HG03432 (cell line): ENCODE results near the gene RASGRP3.

ENCODE experiments used
- ATAC-seq: cut with Tn5 transposase; IDR thresholded peaks from one replicate; pipeline ENCODE4 v1.9.1; 2021; ENCODE audit warnings: mild to moderate bottlenecking, moderate library complexity; ENCODE audit not compliant: unreplicated experiment

RASGRP3 gene

DNA sequence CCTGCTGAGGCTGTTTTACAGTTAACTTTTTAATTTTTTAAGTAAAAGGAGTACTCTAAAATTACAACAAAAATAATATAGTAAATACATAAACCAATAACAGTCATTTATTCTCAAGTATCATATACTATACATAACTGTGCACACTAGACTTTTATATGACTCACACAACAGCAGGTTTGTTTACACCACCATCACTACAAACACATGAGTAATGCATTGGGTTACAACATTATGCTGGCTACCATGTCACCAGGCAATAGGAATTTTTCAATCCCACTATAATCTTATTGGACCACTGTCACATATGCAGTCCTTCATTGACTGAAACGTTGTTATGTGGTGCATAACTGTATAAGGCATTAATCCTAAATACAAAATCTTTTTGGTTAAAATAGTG, 42.5 kb downstream of the RASGRP3 start:
- no peak for ATAC-seq

DNA sequence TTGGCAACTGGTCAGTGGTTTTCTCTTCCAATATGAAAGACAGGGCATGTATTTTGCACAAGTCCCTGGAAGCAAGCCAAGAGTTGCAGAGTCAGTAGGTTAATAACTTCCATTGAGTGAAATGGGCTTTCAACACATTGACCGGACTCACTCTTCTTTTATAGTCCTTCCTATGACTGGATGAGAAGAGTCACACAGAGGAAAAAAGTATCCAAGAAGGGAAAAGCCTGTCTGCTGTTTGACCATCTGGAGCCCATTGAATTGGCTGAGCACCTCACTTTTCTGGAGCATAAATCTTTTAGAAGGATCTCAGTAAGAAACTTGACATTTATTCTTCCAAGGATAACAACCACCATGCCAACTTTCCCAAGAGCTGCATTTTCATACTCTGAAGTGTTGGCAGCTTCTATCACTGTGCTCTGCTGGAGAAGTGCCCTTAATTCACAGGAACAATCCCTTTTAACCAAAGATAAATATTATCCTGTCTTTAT, 45.4 kb downstream of the RASGRP3 start:
- no peak for ATAC-seq

DNA sequence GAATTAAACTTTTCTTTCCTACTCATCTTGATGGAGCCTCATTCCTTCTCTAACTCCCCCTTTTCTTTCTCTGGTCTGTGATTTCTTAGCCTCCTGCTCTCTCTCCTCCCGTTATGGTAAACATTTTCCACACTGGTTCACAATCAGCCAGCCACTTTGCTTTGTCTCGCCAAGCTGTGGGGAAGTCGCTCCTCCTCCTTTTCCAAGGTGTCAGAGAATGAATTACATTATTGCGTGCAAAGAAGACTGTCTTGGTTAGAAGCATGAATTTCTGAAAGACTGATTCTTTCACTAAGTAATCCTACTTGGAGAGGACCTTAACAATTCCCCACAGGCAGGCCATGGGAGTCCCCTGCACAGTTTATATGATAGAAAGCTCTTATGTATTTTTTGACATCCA, 46.1 kb downstream of the RASGRP3 start:
- no peak for ATAC-seq

DNA sequence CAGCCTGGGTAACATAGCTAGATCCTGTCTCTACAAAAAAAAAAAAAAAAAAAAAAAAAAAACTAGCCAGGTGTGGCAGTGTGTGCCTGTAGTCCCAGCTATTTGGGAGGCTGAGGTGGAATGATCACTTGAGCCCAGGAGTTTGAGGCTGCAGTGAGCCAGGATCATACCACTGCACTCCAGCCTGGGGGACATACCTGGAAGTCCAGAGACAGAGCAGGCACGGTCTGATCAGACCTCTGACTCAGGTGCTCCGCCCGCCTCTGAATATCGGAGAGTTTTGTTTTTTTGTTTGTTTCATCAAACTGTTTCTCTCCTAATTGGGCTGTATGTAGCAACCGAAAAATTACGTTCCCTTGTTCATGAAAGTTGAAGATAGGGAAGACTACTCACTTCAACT, 49.2 kb downstream of the RASGRP3 start:
- no peak for ATAC-seq

DNA sequence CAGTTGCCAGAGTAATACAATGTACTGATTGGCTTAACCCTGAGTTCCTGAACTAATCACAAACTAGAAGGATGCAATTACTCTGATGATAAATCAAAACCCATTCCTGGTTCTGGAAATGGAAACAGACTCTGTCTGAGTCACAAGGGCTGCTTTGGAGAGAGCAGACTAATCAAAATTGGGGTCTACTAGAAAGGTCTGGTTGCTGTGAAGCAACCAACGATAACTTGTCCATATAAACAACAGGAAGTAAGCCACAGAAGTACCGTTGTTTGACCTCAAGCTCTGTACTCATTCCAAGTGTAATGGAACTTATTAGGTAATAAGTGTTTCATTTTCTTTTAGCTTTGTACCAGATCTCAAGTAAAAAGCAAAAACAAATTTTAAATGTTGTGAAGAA, 49.7 kb downstream of the RASGRP3 start:
- no peak for ATAC-seq

DNA sequence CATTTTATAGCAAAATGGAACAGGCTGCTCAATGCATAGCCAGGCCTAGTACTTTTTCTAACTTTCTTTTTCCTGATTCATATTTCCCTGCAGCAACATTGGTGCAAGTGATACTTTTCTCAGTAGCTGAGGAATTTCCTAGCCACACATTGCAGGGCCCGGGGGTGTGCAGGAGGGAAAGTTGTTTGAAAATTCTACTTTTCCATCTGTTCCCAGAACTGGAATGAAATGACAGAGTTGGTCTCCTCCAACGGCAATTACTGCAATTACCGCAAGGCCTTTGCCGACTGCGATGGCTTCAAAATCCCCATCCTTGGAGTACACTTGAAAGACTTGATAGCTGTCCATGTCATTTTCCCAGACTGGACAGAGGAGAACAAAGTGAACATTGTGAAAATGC, 50.5 kb downstream of the RASGRP3 start:
- no peak for ATAC-seq

DNA sequence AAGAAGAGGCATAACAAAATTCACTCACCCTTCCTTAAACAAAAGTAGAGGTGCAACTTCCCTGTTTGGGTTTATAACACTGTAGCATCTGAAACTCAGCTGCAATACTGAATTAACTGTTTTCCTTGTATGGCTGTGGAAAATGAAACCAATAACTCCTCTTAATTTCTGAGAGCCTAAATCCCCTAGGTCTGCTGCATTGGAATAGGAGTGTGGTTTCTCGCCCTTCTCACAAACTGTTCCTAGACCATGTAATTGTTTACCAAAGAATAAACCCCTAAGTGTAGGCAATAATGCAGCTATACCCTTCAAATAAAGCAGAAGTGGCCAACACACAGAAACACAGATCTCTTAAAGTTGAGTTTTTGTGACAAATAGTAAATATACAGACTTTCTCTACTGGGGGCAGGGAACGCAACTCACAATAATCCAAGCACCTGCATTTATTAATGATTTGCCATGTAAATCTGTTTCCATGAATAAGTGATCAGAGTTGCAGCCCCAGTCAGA, 52.0 kb downstream of the RASGRP3 start:
- no peak for ATAC-seq

DNA sequence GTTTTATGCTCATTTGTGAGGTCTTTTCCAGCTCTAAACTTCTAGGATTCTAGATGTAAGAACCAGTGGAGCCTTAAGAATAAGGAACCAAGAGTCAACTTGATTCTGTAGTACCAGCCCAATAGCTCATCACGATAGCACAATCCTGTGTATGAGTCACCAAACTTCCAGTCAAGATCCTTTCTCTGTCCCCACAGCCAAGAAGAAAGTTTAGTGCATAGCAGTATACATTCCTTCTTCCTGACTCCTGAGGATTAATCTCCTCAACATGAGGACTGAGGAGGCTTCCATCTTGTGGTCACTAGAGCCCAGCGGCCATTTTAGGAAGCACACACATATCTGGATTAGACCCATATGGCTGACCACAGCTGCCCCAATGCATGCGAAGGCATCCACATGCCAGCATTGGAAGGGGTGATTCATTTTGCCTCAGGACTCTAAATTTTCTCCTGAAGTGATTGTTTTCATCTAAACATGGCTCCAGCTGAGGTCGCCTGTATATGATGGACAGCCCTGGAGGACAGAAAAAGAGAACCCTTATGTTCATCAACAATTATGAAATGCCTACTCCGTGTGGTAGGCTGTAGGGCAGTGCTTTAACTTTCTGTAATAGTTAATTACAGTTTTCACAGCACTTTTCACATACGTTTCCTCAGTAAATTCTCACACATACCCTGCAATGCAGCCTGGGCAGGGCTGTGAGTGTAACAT, 53.5 kb downstream of the RASGRP3 start:
- ATAC-seq: peak; percentile 33

DNA sequence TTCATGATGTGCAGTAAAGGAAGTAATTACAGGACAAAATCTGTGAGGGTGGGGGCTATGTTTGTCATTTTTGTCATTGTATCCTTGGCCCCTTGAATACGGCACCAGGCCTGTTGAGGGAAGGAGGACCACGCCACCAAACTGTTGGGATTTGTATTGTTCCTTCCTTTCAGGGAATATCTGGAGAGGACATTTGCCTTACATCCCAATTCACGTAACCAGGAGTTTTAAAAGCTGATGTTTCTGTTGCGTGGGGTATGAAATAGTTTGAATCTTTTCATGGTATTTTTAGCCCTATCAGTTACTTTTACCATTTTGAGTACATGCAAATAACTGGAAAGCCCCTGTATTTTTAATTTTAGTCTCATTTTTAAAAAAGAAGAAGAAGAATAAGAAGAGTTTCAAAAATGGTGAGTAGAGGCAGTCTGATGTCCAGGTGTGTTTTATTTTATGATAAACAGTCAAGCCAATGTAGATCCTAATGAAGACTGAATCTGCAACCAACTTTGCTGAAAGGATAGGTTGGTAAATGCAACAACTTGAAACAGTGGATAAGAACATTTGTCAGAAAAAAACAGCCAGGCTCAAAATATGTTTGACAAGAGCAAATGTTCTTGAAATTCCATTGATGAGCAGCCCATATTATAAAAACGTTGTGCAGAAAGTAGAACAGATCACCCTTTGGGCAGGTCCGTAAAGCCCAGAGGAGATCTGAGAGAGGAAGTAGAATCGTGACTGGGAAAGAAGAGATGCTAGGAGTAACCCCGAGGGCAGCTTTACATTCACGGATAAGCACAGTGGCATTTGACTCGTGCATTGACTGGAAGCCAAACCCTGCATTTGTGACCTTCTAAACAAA, 54.5 kb downstream of the RASGRP3 start:
- ATAC-seq: peak; percentile 47

DNA sequence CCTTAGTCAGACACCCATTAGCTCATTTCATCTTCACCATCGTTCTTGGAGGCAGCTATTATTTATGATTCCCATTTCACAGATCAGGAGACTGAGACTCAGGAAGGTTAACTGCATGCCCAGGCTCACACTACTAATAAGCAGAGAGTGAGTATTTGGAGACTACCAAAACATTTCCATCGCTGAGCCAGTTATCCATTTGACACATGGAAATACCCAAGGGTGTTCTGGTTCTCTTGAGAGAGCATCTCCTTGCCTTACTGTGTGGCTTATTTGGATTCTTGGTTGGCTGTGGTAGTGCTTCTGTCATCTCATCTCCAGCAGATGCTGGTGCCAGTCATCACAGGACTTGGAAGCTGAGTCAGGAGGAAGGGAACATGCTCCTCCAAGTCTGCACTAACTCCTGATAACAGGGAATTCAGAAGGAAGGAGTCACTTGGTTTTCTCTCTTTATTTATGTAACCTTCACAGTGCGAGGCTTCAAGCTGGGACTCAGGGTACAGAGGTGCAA, 55.2 kb downstream of the RASGRP3 start:
- ATAC-seq: no peak

DNA sequence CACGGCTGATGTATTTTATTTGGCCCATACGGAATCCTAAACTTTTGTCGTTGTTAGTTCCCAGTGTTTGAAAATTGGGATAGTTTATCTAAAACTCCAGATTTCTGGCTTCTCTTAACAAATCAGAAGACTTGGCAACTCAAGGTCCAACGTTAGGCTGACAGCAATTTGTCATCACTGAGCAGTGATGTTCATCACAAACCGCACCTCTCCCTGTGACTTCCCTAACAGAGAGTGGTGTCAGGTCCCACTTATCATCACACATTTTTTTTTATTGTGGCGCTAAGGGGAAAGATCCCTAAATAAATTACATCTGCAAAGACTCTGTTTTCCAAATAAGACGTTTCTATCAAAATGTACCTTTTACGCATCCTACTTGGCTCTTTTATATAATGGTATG, 55.7 kb downstream of the RASGRP3 start:
- no peak for ATAC-seq

DNA sequence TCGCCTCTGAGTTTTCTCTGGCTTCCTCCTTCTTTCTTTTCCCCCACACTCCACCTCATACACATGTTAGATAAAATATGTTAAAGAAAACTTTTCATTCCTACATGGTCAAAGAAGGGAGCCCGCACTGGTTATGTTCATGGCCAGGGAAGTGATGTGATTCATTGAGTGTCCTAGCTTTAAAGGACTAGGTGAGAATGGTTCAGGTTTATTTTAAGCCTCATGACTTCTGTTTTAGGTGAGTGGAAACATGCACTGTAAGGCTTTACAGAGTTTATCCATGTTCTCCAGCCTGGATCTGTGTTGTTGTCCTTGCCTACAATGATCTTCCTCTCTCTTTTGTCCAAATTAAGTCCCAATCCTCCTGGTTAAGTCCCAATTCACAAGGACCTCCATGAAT, 56.5 kb downstream of the RASGRP3 start:
- ATAC-seq: no peak

DNA sequence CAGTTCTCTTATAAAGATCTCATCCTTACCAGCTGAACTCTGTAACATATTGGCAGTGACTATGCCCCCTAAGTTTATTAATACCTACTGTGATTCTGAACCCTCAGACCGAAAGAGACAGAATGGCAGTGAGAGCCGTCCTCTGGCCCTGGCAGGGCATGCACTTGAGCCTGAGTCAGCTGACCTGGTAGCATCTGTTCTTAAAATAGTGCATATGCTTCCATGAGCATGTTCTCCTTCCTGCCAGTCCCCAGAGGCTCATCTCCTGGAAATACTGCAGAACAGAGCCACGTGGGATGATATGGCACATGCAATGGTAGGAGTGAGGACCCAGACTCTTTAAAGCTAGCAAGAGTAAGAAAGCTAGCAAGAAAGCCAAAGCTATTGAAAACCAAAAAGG, 59.0 kb downstream of the RASGRP3 start:
- ATAC-seq: no peak

DNA sequence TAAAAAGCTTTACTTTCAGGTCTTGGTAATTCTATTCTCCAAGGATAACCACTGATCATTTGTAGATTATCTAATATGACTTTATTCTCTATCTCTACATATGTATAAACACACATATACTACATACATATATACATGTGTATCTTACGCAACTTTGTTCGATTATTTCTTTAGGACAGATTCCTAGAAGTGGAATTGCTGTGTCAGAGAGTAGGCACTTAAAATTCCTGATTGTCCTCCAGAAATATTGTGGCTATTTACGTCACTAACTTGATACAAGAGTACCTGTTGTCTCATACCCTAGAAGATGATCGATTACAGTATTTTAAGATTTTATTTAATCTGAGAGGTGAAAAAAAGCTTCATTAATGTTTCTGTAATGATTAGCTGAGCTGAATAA, 64.8 kb downstream of the RASGRP3 start:
- ATAC-seq: no peak

DNA sequence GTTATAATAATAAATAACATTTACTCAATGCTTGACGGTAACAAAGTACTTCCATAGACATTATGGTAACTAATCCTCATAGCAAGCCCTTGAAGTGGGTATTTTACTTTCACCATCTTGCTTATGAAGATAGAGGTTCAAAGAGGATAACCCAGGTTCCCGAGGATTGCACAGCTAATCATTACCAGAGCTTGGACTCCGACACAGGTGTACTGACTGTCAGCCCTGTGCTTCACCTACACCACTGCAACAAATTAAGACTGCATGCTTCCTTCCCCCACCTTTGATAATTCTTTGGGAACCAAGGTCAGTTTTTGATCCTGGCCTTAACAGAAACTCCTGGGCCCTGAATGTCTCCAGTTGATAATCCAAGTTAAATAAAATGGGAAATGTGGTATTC, 73.8 kb downstream of the RASGRP3 start:
- no peak for ATAC-seq

DNA sequence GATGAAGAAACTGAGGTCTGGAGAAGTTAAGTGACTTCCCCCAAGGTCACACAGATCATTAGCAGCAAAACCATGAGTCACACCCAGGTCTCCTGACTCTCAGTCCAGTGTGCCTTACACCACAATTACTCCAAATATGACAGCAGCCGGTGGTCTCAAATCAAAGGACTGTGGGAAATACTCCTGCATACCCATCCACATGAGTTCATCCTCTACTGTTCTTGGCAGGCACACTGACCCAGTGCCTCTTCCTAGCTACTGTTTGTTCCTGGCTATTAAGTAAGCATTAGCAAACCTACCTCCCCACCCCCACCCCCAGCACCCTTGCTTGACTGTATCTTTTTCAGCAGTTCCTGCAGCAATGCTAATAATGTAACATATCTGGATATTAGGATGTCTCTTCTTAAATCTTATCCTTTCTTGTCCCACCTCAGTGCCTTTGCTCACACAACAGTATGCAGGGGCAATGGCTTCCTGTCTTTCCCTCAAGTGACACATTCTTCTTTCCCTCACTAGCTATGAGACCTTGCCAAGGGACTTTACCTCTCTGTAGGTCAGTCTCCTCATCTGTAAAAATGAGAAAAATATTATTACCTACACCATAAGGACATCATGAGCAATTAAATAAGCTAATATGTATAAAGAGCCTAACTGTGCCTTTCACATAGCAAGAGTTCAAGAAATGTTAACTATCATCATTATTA, 76.5 kb downstream of the RASGRP3 start:
- peak; percentile 47 for ATAC-seq

DNA sequence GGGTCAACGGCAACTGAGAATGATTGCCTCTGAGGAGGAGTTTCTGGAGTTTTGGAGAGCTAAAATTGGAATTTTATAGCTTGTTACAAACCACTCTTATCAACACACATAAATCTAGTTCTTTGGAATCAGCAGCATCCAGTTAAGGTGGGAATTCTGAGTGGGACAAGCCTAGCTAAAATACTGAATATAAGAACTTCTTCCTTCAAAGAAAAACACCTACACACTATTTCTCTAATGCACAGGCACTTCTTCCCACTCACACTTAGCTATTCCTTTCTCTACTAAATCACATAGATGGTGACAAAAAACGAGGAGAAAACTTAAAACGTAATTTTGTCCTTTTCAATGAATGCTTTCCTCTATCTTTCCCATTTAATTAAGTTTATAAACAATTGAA, 79.2 kb downstream of the RASGRP3 start:
- ATAC-seq: no peak

DNA sequence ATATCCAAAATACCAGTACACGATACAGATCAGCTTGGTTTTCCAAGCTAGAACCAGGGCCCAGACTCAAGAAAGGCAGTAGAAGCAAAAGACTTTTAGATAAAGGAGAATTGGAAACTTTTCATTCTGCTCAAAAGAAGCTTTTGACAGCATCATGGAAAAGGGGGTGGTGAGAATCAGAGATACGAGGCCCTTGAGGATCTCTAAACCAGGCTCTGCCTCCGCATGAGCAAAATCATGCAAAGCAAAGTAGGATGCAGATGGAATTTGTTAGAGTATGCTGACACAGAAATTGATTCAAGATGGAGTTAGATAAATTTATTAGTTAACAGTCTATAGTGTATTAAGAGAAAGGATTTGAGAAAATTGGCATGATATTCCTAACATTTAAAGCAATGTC, 82.9 kb downstream of the RASGRP3 start:
- ATAC-seq: no peak

DNA sequence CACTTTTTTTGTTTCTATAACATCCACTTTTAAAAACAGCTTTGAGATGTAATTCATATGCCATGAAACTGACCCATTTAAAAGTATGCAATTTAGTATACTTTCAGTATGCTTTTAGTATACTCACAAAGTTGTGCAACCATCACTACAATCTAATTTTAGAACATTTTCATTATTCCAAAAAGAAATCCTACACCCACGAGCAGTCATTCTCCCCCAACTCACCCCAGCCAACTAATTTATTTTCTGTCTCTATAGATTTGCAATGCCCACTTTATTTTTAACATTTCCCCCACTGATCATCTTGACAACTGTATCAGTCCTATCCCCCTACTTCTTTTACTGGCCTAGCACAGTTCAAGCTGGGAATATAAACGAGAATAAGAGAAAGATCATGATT, 83.6 kb downstream of the RASGRP3 start:
- no peak for ATAC-seq

DNA sequence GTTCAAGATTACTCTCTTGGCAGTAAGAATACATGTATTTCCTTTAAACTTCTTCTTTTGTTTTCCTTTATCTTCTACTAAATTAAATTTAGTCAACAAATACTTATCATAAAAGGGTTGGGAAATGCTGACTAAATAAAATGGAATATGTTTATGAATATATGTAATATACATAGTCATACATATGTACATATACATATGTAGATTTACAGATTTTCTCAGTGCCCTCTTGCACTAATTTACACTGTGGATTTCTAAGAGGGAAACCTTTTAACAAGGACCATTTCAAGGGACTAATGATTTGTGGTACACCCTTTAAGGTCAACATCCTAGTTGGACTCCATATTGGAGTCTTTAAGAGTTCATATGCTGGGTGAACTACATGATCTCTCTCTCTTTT, 85.4 kb downstream of the RASGRP3 start:
- no peak for ATAC-seq

DNA sequence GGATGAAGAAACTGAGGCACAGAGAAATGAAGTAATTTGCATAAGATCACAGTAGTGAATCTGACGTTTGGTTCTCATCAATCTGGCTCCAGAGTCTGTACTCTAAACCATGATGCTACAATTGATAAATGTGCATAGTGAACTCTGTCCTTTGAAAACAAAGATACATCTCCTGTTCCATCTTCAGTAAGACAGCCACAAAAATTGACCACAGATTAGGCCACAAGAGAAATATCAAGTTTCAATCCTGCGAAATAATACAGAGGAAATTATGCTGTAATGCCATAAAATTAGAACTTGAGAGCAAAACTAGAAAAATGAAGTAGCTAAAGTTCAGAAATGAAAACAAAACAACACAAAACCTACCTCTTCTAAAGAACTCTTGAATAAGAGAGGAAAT, 94.2 kb downstream of the RASGRP3 start:
- ATAC-seq: no peak
